Lower lobe of right lung (tissue), 2 donors: ENCODE data around the gene FBP1. TPM values are rescaled to one million over a fixed set of nuclear protein-coding genes. Genes with fewer than 3 reads are reported as not detected.

Experiments used
- ATAC-seq, 2 donors: fragments of 200-7000 bp; cut with Tn5 transposase; one replicate each; pipeline ENCODE4 v1.9.1; 2020 to 2022; ENCODE audit warnings: mild to moderate bottlenecking in 2 of 2, moderate library complexity in 2 of 2
- DNase-seq: peaks from one replicate; pipeline ENCODE4 v3.0.0-alpha.2; 2020
- H3K27ac ChIP-seq: fragments of 200-600 bp; one replicate; pipeline ENCODE4 v1.8.0; 2022
- H3K27me3 ChIP-seq: fragments of 200-600 bp; one replicate; pipeline ENCODE4 v1.8.0; 2022; ENCODE audit warnings: low read depth
- H3K36me3 ChIP-seq: fragments of 200-600 bp; one replicate; pipeline ENCODE4 v1.8.0; 2022; ENCODE audit warnings: mild to moderate bottlenecking
- H3K4me1 ChIP-seq: fragments of 200-600 bp; one replicate; pipeline ENCODE4 v1.8.0; 2022
- H3K4me3 ChIP-seq: fragments of 200-600 bp; one replicate; pipeline ENCODE4 v1.8.0; 2022; ENCODE audit warnings: mild to moderate bottlenecking
- H3K9me3 ChIP-seq: fragments of 200-600 bp; one replicate; pipeline ENCODE4 v1.8.0; 2022
- intact Hi-C: fragments of 100-400 bp; cut with DNase I; formaldehyde crosslinking; loops from one replicate; pipeline ENCODE4 v1.11.0; 2022
- total RNA-seq: library from RNA; stranded (reverse); fragmentation: NEBNext Ultra II Directional; extraction: Animal tissue kit (Norgen Biotek cat#: 25700); gene quantifications from one replicate; pipeline ENCODE4 v1.2.1, GENCODE V29; 2021
- TF ChIP-seq, protein P1 (sequence below): fragments of 200-600 bp; IDR thresholded peaks from one replicate; pipeline ENCODE4 v1.8.0; 2022; ENCODE audit warnings: antibody characterized with exemption, mild to moderate bottlenecking
- donor health status: DM: no; HTN: yes; CAD: no; lungs with severe emphysema.

Gene FBP1
- total RNA-seq, 1 donor from 2014 or later: 527 TPM

DNA sequence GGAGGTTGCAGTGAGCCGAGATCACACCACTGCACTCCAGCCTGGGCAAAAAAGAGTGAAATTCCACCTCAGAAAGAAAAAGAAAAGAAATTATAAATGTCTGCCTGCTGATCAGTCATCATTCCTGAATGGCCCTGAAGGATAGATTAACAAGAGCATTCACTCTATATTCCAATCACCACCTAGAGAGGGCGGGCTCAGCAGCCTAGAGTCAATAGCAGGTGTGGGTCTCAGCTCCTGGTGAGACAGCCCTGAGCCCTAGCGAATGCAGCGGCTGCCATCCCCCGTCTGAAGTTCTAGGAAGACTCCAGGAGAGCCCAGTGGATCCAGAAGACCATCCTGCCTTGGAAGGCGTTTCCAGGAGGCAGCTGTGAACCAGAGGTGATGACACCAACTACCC is 12.0 kb downstream of the FBP1 start:
- TF ChIP-seq, protein P1, sequence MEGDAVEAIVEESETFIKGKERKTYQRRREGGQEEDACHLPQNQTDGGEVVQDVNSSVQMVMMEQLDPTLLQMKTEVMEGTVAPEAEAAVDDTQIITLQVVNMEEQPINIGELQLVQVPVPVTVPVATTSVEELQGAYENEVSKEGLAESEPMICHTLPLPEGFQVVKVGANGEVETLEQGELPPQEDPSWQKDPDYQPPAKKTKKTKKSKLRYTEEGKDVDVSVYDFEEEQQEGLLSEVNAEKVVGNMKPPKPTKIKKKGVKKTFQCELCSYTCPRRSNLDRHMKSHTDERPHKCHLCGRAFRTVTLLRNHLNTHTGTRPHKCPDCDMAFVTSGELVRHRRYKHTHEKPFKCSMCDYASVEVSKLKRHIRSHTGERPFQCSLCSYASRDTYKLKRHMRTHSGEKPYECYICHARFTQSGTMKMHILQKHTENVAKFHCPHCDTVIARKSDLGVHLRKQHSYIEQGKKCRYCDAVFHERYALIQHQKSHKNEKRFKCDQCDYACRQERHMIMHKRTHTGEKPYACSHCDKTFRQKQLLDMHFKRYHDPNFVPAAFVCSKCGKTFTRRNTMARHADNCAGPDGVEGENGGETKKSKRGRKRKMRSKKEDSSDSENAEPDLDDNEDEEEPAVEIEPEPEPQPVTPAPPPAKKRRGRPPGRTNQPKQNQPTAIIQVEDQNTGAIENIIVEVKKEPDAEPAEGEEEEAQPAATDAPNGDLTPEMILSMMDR: no peak
- H3K9me3 ChIP-seq: no peaks in the 10 kb centered on the region
- DNase-seq (no peak), ATAC-seq (no peak)
- no peak overlapping the region for H3K27ac ChIP-seq
- H3K4me1 ChIP-seq: peaks cover 38% of the 10 kb centered on the region
- no peaks in the 10 kb centered on the region for H3K36me3 ChIP-seq
- no peaks in the 10 kb centered on the region for H3K27me3 ChIP-seq
- no peak overlapping the region for H3K4me3 ChIP-seq
- intact Hi-C loops: no loop called here

DNA sequence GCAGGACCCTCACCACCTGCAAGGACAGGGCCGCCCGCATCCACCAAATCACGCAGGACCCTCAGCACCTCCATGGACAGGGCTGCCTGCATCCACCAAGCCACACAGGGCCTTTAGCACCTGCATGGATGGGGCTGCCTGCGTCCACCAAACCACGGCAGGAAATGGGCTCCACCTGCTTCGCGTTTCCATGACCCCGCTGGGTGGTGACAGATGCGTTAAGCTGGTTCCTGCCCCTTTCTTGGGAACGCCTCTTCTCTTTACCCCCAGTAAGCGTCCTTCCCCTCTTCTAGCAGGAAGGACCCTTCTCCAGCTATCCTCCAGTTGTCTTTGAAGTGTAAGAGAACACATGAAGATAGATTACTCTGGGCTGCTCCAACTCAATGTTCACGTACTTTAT is 13.5 kb downstream of the FBP1 start:
- Histone ChIP-seq H3K27me3 (no peaks in the 10 kb centered on the region), H3K9me3 (no peaks in the 10 kb centered on the region), H3K4me3 (no peak overlapping the region), H3K27ac (no peak overlapping the region), H3K4me1 (peaks cover 24% of the 10 kb centered on the region), H3K36me3 (no peaks in the 10 kb centered on the region)
- intact Hi-C loops: no loop called here
- no peak for DNase-seq
- ATAC-seq: no peak
- TF ChIP-seq, protein P1: no peak

DNA sequence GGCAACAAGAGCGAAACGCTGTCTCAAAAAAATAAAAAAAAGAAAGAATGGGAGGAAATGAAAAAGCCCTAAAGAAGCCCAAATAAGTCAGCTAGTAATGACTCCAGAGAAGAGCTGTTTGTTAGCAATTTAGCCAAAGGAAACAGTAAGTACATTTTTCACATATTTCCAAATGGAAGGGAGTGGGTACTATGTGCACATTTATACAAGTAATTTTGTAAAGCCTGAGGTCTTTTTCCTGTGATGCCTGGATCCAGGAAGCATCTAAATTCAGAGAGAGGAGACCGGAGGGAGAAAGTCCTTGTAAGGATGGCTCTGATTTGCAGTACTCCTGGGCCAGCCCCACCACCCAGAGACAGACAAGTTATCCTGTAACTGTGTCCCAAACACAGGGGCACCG is 14.7 kb downstream of the FBP1 start:
- no peak for ATAC-seq
- Histone ChIP-seq H3K4me3 (no peak overlapping the region), H3K4me1 (peaks cover 12% of the 10 kb centered on the region), H3K9me3 (no peaks in the 10 kb centered on the region), H3K27me3 (no peaks in the 10 kb centered on the region), H3K27ac (peak overlapping the region; percentile 53), H3K36me3 (peaks cover 5% of the 10 kb centered on the region)
- TF ChIP-seq, protein P1: no peak
- intact Hi-C loops: no loop called here
- no peak for DNase-seq

DNA sequence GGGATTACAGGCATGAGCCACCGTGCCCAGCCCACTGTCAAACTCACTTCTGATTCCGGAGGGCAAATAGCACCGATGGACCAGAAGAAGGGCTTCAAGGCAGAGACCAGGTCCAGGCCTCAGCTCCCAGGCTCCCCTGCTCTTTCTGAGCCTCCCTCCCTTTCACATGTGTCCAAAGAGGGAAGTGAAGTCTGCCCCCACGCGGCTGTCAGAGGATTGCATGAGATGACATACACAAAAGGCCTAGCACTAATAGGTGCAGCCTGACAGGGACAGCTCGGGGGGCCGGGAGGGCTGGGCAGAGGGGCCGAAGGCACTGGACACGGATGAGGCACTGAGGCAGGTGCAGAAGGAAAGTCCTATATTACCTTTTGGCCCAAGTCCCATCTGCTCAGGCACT is 16.1 kb downstream of the FBP1 start:
- DNase-seq (peak; percentile 60), ATAC-seq (peak; percentile 53 to 70)
- Histone ChIP-seq H3K4me3 (no peak overlapping the region), H3K36me3 (peaks cover 11% of the 10 kb centered on the region), H3K9me3 (no peaks in the 10 kb centered on the region), H3K27ac (no peak overlapping the region), H3K4me1 (peaks cover 12% of the 10 kb centered on the region), H3K27me3 (no peaks in the 10 kb centered on the region)
- intact Hi-C loops: no loop called here
- TF ChIP-seq, protein P1: peak; percentile 18

DNA sequence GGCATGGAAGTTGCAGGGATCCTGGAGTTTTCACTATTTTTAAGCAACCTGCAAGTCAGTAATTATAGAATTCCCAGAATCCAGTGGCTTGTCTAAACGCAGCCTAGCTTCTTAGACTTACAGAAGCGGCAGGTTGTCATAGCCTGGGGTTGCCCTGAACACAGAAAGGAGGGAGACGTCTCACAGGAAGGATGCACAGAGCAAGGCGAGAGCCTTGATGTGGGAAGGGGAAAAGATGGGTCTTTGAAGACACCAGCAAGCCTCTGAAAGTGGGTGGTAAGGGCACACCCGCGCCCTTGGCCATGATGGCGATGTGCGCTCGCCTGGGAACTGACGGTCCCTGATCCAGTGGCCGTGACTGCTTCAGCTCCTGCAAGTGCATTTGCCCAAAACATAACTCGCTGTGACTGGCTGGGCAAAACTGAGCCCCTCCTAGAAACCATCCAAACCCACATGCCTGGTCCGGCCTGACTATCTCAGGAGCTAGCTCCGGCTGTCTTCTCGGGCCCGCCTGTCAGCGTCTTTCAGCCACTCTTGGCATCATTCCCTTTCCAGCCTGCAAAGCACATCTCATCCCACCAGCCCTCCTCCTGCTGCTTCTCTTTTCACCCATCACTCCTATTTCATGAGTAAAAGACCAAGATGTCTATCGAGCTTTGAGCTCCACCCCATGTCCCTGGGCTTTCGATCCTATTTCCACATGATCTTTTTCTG is 17.1 kb downstream of the FBP1 start:
- no peak overlapping the region for H3K4me3 ChIP-seq
- peaks cover 21% of the 10 kb centered on the region for H3K36me3 ChIP-seq
- no peak overlapping the region for H3K27ac ChIP-seq
- no peaks in the 10 kb centered on the region for H3K9me3 ChIP-seq
- intact Hi-C loops: no loop called here
- H3K27me3 ChIP-seq: no peaks in the 10 kb centered on the region
- TF ChIP-seq, protein P1: no peak
- peaks cover 12% of the 10 kb centered on the region for H3K4me1 ChIP-seq
- no peak for DNase-seq
- ATAC-seq: no peak
